Cardiac muscle cell (in vitro differentiated cells and primary cell): ENCODE results near the gene ANGPTL4. TPM values are rescaled to one million over a fixed set of nuclear protein-coding genes. Genes with fewer than 3 reads are reported as not detected.
A peak's percentile ranks its signal among the peaks of the same experiment; 100 is the strongest.

Experiments used
- DNase-seq, 2 donors: peaks; one replicate each; pipeline versions ENCODE4 v3.0.0 to v3.0.0-alpha.2; 2010 to 2017; ENCODE audit warnings: low read depth in 1 of 2, low spot score in 1 of 2
- H3K27ac ChIP-seq: fragments of 200-600 bp; sonication (generic); 2 replicates; pipeline ENCODE4 v1.5.1; 2016
- H3K27me3 ChIP-seq: fragments of 200-600 bp; sonication (generic); 2 replicates; pipeline ENCODE4 v1.6.0; 2016; ENCODE audit warnings: control low read depth
- H3K36me3 ChIP-seq: fragments of 200-600 bp; sonication (generic); 2 replicates; pipeline ENCODE4 v1.5.1; 2016; ENCODE audit warnings: control low read depth
- H3K4me1 ChIP-seq: fragments of 200-600 bp; sonication (generic); 2 replicates; pipeline ENCODE4 v1.8.1; 2017; ENCODE audit warnings: low read depth, mild to moderate bottlenecking, mixed run types
- H3K4me3 ChIP-seq: fragments of 200-600 bp; sonication (generic); 2 replicates; pipeline ENCODE4 v1.5.1; 2016; ENCODE audit warnings: mild to moderate bottlenecking
- H3K9me3 ChIP-seq: fragments of 200-600 bp; sonication (generic); 2 replicates; pipeline ENCODE4 v1.5.1; 2017; ENCODE audit warnings: low read depth, mild to moderate bottlenecking, control low read depth
- CTCF ChIP-seq: IDR thresholded peaks from 2 replicates; pipeline ENCODE4 v1.5.1; 2012; ENCODE audit warnings: low read depth, mild to moderate bottlenecking, low read length
- polyA plus RNA-seq: library from polyadenylated mRNA; unstranded; fragments of >200 nt; fragmentation: Nextera tagmentation; extraction: Ambion mirVana; gene quantifications from 2 replicates; pipeline ENCODE4 v1.2.1, GENCODE V29; 2016
- total RNA-seq: library from RNA; depleted of rRNA; stranded (reverse); fragments of >200 nt; gene quantifications from 2 replicates; pipeline ENCODE4 v1.2.3, GENCODE V29; 2016

ANGPTL4 gene
- total and polyA plus RNA-seq, 2 experiments from 2014 or later = 3.2 to 6.0 TPM

- Histone ChIP-seq H3K4me3 (peak overlapping the region; percentile 79), H3K9me3 (no peaks in the 10 kb centered on the region), H3K27ac (no peak overlapping the region), H3K4me1 (peaks cover 7% of the 10 kb centered on the region), H3K36me3 (no peaks in the 10 kb centered on the region), H3K27me3 (no peaks in the 10 kb centered on the region)
- no peak for DNase-seq
- TF ChIP-seq CTCF = no peak
Measured at GRCh38 chr19:8413629-8413995, 49.7 kb downstream of the ANGPTL4 start.

GRCh38 chr19:8416796-8417195 lies 52.8 kb downstream of the ANGPTL4 start:
- H3K36me3 ChIP-seq = no peaks in the 10 kb centered on the region
- TF ChIP-seq CTCF = no peak
- H3K4me3 ChIP-seq = no peak overlapping the region
- H3K4me1 ChIP-seq = peaks cover 7% of the 10 kb centered on the region
- no peaks in the 10 kb centered on the region for H3K27me3 ChIP-seq
- H3K27ac ChIP-seq = no peak overlapping the region
- no peak for DNase-seq
- H3K9me3 ChIP-seq = no peaks in the 10 kb centered on the region

GRCh38 chr19:8421484-8422461 lies 57.8 kb downstream of the ANGPTL4 start:
- no peak for DNase-seq
- no peaks in the 10 kb centered on the region for H3K27me3 ChIP-seq
- no peak for TF ChIP-seq CTCF
- no peaks in the 10 kb centered on the region for H3K9me3 ChIP-seq
- no peaks in the 10 kb centered on the region for H3K36me3 ChIP-seq
- H3K27ac ChIP-seq = no peak overlapping the region
- H3K4me3 ChIP-seq = no peak overlapping the region
- H3K4me1 ChIP-seq = peaks cover 7% of the 10 kb centered on the region

- no peaks in the 10 kb centered on the region for H3K36me3 ChIP-seq
- H3K27me3 ChIP-seq = no peaks in the 10 kb centered on the region
- no peaks in the 10 kb centered on the region for H3K9me3 ChIP-seq
- no peak overlapping the region for H3K27ac ChIP-seq
- peak in 1 of 2 donors; percentile 99 for DNase-seq
- no peak overlapping the region for H3K4me3 ChIP-seq
- no peak for TF ChIP-seq CTCF
- H3K4me1 ChIP-seq = no peaks in the 10 kb centered on the region
Measured at GRCh38 chr19:8423817-8424223, 59.9 kb downstream of the ANGPTL4 start.

Other genes starting within 250 kb of the ANGPTL4 start
- 6.6 and 15.1 TPM in 2 replicates for gene FBN3, start 214.6 kb upstream of the ANGPTL4 start, total RNA-seq
- 5.6 and 6.2 TPM in 2 replicates for gene FBN3, start 214.6 kb upstream of the ANGPTL4 start, polyA plus RNA-seq
- 82.7 and 112 TPM in 2 replicates for gene CERS4, start 154.8 kb upstream of the ANGPTL4 start, total RNA-seq
- gene CERS4, start 154.8 kb upstream of the ANGPTL4 start, polyA plus RNA-seq = 56.2 and 56.7 TPM in 2 replicates
- gene CD320, start 55.8 kb upstream of the ANGPTL4 start, total RNA-seq = 87.4 and 94.7 TPM in 2 replicates
- 99.3 and 109 TPM in 2 replicates for gene CD320, start 55.8 kb upstream of the ANGPTL4 start, polyA plus RNA-seq
- gene NDUFA7, start 42.8 kb upstream of the ANGPTL4 start, total RNA-seq = 57.0 and 92.7 TPM in 2 replicates
- gene NDUFA7, start 42.8 kb upstream of the ANGPTL4 start, polyA plus RNA-seq = 218 and 249 TPM in 2 replicates
- gene RPS28, start 42.7 kb upstream of the ANGPTL4 start, total RNA-seq = 349 and 720 TPM in 2 replicates
- gene RPS28, start 42.7 kb upstream of the ANGPTL4 start, polyA plus RNA-seq = 569 and 666 TPM in 2 replicates
- gene KANK3, start 20.9 kb upstream of the ANGPTL4 start, total RNA-seq = 0.56 and 4.0 TPM in 2 replicates
- 0.72 and 1.8 TPM in 2 replicates for gene KANK3, start 20.9 kb upstream of the ANGPTL4 start, polyA plus RNA-seq
- 51.7 and 58.5 TPM in 2 replicates for gene RAB11B, start 26.2 kb downstream of the ANGPTL4 start, total RNA-seq
- 221 and 286 TPM in 2 replicates for gene RAB11B, start 26.2 kb downstream of the ANGPTL4 start, polyA plus RNA-seq
- 118 and 139 TPM in 2 replicates for gene MARCHF2, start 49.1 kb downstream of the ANGPTL4 start, total RNA-seq
- 49.4 and 63.8 TPM in 2 replicates for gene MARCHF2, start 49.1 kb downstream of the ANGPTL4 start, polyA plus RNA-seq
- 79.1 and 103 TPM in 2 replicates for gene HNRNPM, start 80.8 kb downstream of the ANGPTL4 start, total RNA-seq
- 106 and 246 TPM in 2 replicates for gene HNRNPM, start 80.8 kb downstream of the ANGPTL4 start, polyA plus RNA-seq
- 0.33 and 1.2 TPM in 2 replicates for gene PRAM1, start 138.5 kb downstream of the ANGPTL4 start, total RNA-seq
- gene PRAM1, start 138.5 kb downstream of the ANGPTL4 start, polyA plus RNA-seq = 0.22 and 1.2 TPM in 2 replicates
- gene ZNF414, start 150.0 kb downstream of the ANGPTL4 start, total RNA-seq = 21.1 and 50.7 TPM in 2 replicates
- 64.2 and 82.2 TPM in 2 replicates for gene ZNF414, start 150.0 kb downstream of the ANGPTL4 start, polyA plus RNA-seq
- gene MYO1F, start 213.3 kb downstream of the ANGPTL4 start, total RNA-seq = 0.03 and 0.18 TPM in 2 replicates
- gene MYO1F, start 213.3 kb downstream of the ANGPTL4 start, polyA plus RNA-seq = 1.5 and 5.1 TPM in 2 replicates
- gene ADAMTS10, start 246.6 kb downstream of the ANGPTL4 start, total RNA-seq = 49.3 and 93.9 TPM in 2 replicates
- 27.7 and 35.6 TPM in 2 replicates for gene ADAMTS10, start 246.6 kb downstream of the ANGPTL4 start, polyA plus RNA-seq